PC-9 (cell line): Measurements from ENCODE around the gene C1QTNF12.

Source experiments
- CTCF ChIP-seq: fragments of 200-600 bp; sonication (generic); conservative IDR thresholded peaks from 2 replicates; pipeline ENCODE4 v1.6.1; 2017; ENCODE audit warnings: mixed run types, antibody characterized with exemption, mild to moderate bottlenecking, moderate library complexity
- EZH2 ChIP-seq: fragments of 200-600 bp; sonication (generic); IDR thresholded peaks from 2 replicates; pipeline ENCODE4 v1.8.0; 2017; ENCODE audit warnings: antibody characterized with exemption, low read depth

- TF ChIP-seq CTCF = no peak
- no peak for TF ChIP-seq EZH2
Measured at GRCh38 chr1:1239227-1239613, 7.3 kb downstream of the C1QTNF12 start.
